HCT116 (cell line): ENCODE results near the gene TGFBR3. TPM values are rescaled to one million over a fixed set of nuclear protein-coding genes. Genes with fewer than 3 reads are reported as not detected.

ENCODE experiments used
- ATAC-seq: fragments of 200-7000 bp; cut with Tn5 transposase; 2 replicates; pipeline ENCODE4 v1.9.1; 2020; ENCODE audit warnings: mild to moderate bottlenecking, moderate library complexity
- BruUV-seq: library from RNA; stranded (reverse); fragments of 400-500 nt; replicated peaks from 2 replicates; lab custom pipeline; 2021; lab: Mats Ljungman, UMichigan
- CTCF ChIA-PET: fragments of 300-600 bp; sonication (Branson Sonifier 250); formaldehyde crosslinking; loops from one replicate; lab custom pipeline; 2021; ENCODE audit warnings: antibody characterized with exemption; lab: Charles Lee
- POLR2A ChIA-PET: fragments of 300-600, 350-600 bp; sonication (Branson Sonifier 250); formaldehyde crosslinking; loops from one replicate; lab custom pipeline; 2021; ENCODE audit warnings: antibody characterized with exemption; lab: Charles Lee
- RAD21 ChIA-PET, 2 experiments: fragments of 300-600 bp; sonication (Branson Sonifier 250); formaldehyde crosslinking; loops; one replicate each; lab custom pipeline; 2023; ENCODE audit warnings: low total read pairs in 2 of 2; ENCODE audit not compliant: uncharacterized antibody in 2 of 2, unreplicated experiment in 2 of 2, low non-redundant PET in 1 of 2; lab: Charles Lee
- DNase-seq: peaks from one replicate; pipeline ENCODE4 v3.0.0-alpha.2; 2010; ENCODE audit warnings: low read depth, low spot score
- H2AFZ ChIP-seq: fragments of 200-600 bp; shearing (Covaris generic), sonication (generic); 2 replicates; pipeline ENCODE4 v1.6.1; 2017; ENCODE audit warnings: low read depth, mixed run types, mixed read lengths, antibody characterized with exemption, low read length; ENCODE audit not compliant: poor library complexity, severe bottlenecking
- H3K27ac ChIP-seq: 2 replicates; pipeline ENCODE4 v1.5.1; 2012; ENCODE audit warnings: low read depth, low read length
- H3K27me3 ChIP-seq: fragments of 200-600 bp; sonication (generic); 2 replicates; pipeline ENCODE4 v1.6.1; 2016; ENCODE audit warnings: mixed run types, low read length, mixed read lengths; ENCODE audit not compliant: insufficient read depth
- H3K36me3 ChIP-seq, 2 experiments: fragments of 200-500 bp in 1 of 2; fragments of 200-600 bp in 1 of 2; sonication (Bioruptor generic) in 1 of 2; sonication (generic) in 1 of 2; 2 replicates each; pipeline versions ENCODE4 v1.5.1 to v1.6.1; 2014 to 2016; ENCODE audit warnings: low read length in 2 of 2, inconsistent platforms in 1 of 2, mixed read lengths in 1 of 2, mixed run types in 1 of 2; ENCODE audit not compliant: insufficient read depth in 2 of 2, control insufficient read depth in 1 of 2
- H3K4me1 ChIP-seq, 2 experiments: fragments of 200-600 bp in 1 of 2; sonication (generic) in 1 of 2; 2 replicates each; pipeline versions ENCODE4 v1.5.1 to v1.6.1; 2012 to 2017; ENCODE audit warnings: low read length in 2 of 2, inconsistent platforms in 1 of 2, mild to moderate bottlenecking in 1 of 2, mixed read lengths in 1 of 2, mixed run types in 1 of 2, moderate library complexity in 1 of 2; ENCODE audit not compliant: insufficient read depth in 2 of 2, control insufficient read depth in 1 of 2
- H3K4me2 ChIP-seq: fragments of 200-600 bp; sonication (generic); 2 replicates; pipeline ENCODE4 v1.6.1; 2017; ENCODE audit warnings: mixed run types, low read length, mixed read lengths
- H3K4me3 ChIP-seq, 2 experiments: fragments of 200-600 bp in 1 of 2; sonication (generic) in 1 of 2; replicated peaks in 1 of 2; 2 replicates each; pipeline ENCODE4 v1.5.1; 2011 to 2016; ENCODE audit warnings: low read length in 2 of 2, control low read depth in 1 of 2, low read depth in 1 of 2, mild to moderate bottlenecking in 1 of 2, mixed read lengths in 1 of 2, mixed run types in 1 of 2
- H3K79me2 ChIP-seq: fragments of 200-600 bp; sonication (generic); 2 replicates; pipeline ENCODE4 v1.6.1; 2017; ENCODE audit warnings: mild to moderate bottlenecking, mixed run types, low read length, moderate library complexity, mixed read lengths; ENCODE audit not compliant: insufficient read depth
- H3K9ac ChIP-seq: fragments of 200-600 bp; sonication (generic); 2 replicates; pipeline ENCODE4 v1.6.1; 2016; ENCODE audit warnings: low read length, mixed read lengths
- H3K9me2 ChIP-seq: fragments of 200-600 bp; sonication (generic), shearing (Covaris generic); 2 replicates; pipeline ENCODE4 v1.6.1; 2017; ENCODE audit warnings: mixed run types, mild to moderate bottlenecking, moderate library complexity; ENCODE audit not compliant: insufficient read depth
- H3K9me3 ChIP-seq, 2 experiments: fragments of 200-500 bp in 1 of 2; fragments of 200-600 bp in 1 of 2; sonication (Bioruptor generic) in 1 of 2; sonication (generic) in 1 of 2; 2 replicates each; pipeline ENCODE4 v1.6.1; 2014 to 2017; ENCODE audit warnings: low read length in 2 of 2, mixed read lengths in 2 of 2, inconsistent platforms in 1 of 2, low read depth in 1 of 2, mild to moderate bottlenecking in 1 of 2, mixed run types in 1 of 2, moderate library complexity in 1 of 2; ENCODE audit not compliant: control insufficient read depth in 1 of 2, insufficient read depth in 1 of 2
- H4K20me1 ChIP-seq: fragments of 200-600 bp; sonication (generic), shearing (Covaris generic); 2 replicates; pipeline ENCODE4 v1.6.1; 2017; ENCODE audit warnings: mixed run types, mild to moderate bottlenecking, moderate library complexity; ENCODE audit not compliant: insufficient read depth
- CBX3 ChIP-seq: IDR thresholded peaks from 2 replicates; pipeline ENCODE4 v1.6.1; 2012; ENCODE audit warnings: low read depth
- EGR1 ChIP-seq: IDR thresholded peaks from 2 replicates; pipeline ENCODE4 v1.6.1; 2012; ENCODE audit warnings: low read depth
- ELF1 ChIP-seq: IDR thresholded peaks from 2 replicates; pipeline ENCODE4 v1.6.1; 2012; ENCODE audit warnings: low read depth, borderline replicate concordance
- EZH2 ChIP-seq: fragments of 200-600 bp; sonication (generic); IDR thresholded peaks from 2 replicates; pipeline ENCODE4 v1.6.1; 2017; ENCODE audit warnings: antibody characterized with exemption, mixed run types
- EZH2phosphoT487 ChIP-seq: fragments of 200-600 bp; IDR thresholded peaks from 2 replicates; pipeline ENCODE4 v1.6.1; 2018; ENCODE audit warnings: antibody characterized with exemption, borderline replicate concordance
- FOSL1 ChIP-seq: IDR thresholded peaks from 2 replicates; pipeline ENCODE4 v1.6.1; 2012; ENCODE audit warnings: low read depth
- JUND ChIP-seq: IDR thresholded peaks from 2 replicates; pipeline ENCODE4 v1.6.1; 2012
- POLR2AphosphoS5 ChIP-seq: IDR thresholded peaks from 2 replicates; pipeline ENCODE4 v1.6.1; 2011; ENCODE audit warnings: mild to moderate bottlenecking, low read depth, low read length, moderate library complexity
- RAD21 ChIP-seq: IDR thresholded peaks from 2 replicates; pipeline ENCODE4 v1.6.1; 2012; ENCODE audit warnings: low read depth, mild to moderate bottlenecking
- SP1 ChIP-seq: IDR thresholded peaks from 2 replicates; pipeline ENCODE4 v1.6.1; 2012; ENCODE audit warnings: low read depth
- SRF ChIP-seq: IDR thresholded peaks from 2 replicates; pipeline ENCODE4 v1.6.1; 2012; ENCODE audit warnings: low read depth
- TCF7L2 ChIP-seq: IDR thresholded peaks from 2 replicates; pipeline ENCODE4 v1.7.0; 2011; ENCODE audit warnings: borderline replicate concordance, inconsistent platforms; ENCODE audit not compliant: insufficient read depth, insufficient read length; ENCODE audit errors: extremely low read depth
- YY1 ChIP-seq: IDR thresholded peaks from 2 replicates; pipeline ENCODE4 v1.6.1; 2011; ENCODE audit warnings: low read length, low read depth, moderate library complexity, mild to moderate bottlenecking; ENCODE audit not compliant: insufficient replicate concordance; ENCODE audit errors: extremely low read depth
- ZFX ChIP-seq: fragments of 450-650 bp; IDR thresholded peaks from 2 replicates; pipeline ENCODE4 v1.6.1; 2017
- ZNF274 ChIP-seq: fragments of 200-500 bp; sonication (Bioruptor generic); IDR thresholded peaks from 2 replicates; pipeline ENCODE4 v1.6.1; 2014; ENCODE audit warnings: mild to moderate bottlenecking, low read depth, low read length, inconsistent platforms
- intact Hi-C: fragments of 100-400 bp; cut with micrococcal nuclease; formaldehyde crosslinking; loops from 2 replicates; pipeline ENCODE4 v1.10.0; 2022
- total RNA-seq: library from RNA; stranded (reverse); gene quantifications from one replicate; pipeline ENCODE4 v1.2.1, GENCODE V29; 2021; ENCODE audit not compliant: unreplicated experiment
- TF ChIP-seq, protein P1 (sequence below): IDR thresholded peaks from 2 replicates; pipeline ENCODE4 v1.6.1; 2012; ENCODE audit warnings: low read depth
- TF ChIP-seq, protein P2 (sequence below), 3 experiments: fragments of 200-600 bp in 1 of 3; sonication (generic) in 1 of 3; IDR thresholded peaks in 2 of 3; conservative IDR thresholded peaks in 1 of 3; 2 replicates each; pipeline ENCODE4 v1.5.1; 2012 to 2017; ENCODE audit warnings: low read depth in 2 of 3, low read length in 2 of 3, antibody characterized with exemption in 1 of 3, borderline replicate concordance in 1 of 3, control low read depth in 1 of 3, mild to moderate bottlenecking in 1 of 3, mixed read lengths in 1 of 3, mixed run types in 1 of 3, moderate library complexity in 1 of 3; ENCODE audit not compliant: insufficient read depth in 1 of 3

Gene TGFBR3
- total RNA-seq, 1 experiment from 2014 or later = 7.1 TPM

DNA sequence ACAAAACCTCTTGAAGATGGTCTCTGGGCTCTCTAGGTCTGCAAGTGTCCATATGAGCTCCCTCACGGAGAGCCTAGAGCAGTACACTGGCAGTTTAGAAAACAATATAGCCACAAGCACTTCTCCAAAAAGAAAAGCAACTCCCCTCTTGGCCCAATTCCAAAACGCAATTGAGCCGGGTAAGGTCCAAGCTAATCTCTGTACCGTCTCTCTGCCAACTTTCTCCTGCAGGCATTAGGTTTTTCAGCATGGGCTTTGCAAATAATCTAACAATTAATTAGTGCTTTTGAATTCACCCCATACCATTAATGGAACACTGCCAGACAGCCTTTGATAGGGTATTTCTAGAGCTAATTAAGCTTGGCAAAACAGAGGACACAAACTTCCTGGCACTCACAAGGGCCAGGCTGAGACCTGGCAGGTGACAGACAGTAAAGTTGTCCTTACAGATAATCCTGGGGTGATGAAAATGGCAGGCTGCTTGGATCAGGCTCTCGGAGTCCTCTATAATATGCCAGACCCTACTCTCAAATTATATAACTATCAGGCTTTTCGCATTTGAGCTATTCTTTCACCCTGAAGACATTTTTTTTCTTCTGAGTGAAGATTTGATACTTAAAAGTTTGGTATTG is 39.8 kb downstream of the TGFBR3 start:
- TF ChIP-seq RAD21 (no peak), EZH2 (no peak), YY1 (no peak), TCF7L2 (no peak), ELF1 (no peak), SRF (no peak), ZFX (no peak), POLR2AphosphoS5 (no peak), CBX3 (no peak), EZH2phosphoT487 (no peak), ZNF274 (no peak), FOSL1 (no peak), EGR1 (no peak), JUND (no peak), SP1 (no peak)
- TF ChIP-seq, protein P1, sequence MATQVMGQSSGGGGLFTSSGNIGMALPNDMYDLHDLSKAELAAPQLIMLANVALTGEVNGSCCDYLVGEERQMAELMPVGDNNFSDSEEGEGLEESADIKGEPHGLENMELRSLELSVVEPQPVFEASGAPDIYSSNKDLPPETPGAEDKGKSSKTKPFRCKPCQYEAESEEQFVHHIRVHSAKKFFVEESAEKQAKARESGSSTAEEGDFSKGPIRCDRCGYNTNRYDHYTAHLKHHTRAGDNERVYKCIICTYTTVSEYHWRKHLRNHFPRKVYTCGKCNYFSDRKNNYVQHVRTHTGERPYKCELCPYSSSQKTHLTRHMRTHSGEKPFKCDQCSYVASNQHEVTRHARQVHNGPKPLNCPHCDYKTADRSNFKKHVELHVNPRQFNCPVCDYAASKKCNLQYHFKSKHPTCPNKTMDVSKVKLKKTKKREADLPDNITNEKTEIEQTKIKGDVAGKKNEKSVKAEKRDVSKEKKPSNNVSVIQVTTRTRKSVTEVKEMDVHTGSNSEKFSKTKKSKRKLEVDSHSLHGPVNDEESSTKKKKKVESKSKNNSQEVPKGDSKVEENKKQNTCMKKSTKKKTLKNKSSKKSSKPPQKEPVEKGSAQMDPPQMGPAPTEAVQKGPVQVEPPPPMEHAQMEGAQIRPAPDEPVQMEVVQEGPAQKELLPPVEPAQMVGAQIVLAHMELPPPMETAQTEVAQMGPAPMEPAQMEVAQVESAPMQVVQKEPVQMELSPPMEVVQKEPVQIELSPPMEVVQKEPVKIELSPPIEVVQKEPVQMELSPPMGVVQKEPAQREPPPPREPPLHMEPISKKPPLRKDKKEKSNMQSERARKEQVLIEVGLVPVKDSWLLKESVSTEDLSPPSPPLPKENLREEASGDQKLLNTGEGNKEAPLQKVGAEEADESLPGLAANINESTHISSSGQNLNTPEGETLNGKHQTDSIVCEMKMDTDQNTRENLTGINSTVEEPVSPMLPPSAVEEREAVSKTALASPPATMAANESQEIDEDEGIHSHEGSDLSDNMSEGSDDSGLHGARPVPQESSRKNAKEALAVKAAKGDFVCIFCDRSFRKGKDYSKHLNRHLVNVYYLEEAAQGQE = no peak
- TF ChIP-seq, protein P2, sequence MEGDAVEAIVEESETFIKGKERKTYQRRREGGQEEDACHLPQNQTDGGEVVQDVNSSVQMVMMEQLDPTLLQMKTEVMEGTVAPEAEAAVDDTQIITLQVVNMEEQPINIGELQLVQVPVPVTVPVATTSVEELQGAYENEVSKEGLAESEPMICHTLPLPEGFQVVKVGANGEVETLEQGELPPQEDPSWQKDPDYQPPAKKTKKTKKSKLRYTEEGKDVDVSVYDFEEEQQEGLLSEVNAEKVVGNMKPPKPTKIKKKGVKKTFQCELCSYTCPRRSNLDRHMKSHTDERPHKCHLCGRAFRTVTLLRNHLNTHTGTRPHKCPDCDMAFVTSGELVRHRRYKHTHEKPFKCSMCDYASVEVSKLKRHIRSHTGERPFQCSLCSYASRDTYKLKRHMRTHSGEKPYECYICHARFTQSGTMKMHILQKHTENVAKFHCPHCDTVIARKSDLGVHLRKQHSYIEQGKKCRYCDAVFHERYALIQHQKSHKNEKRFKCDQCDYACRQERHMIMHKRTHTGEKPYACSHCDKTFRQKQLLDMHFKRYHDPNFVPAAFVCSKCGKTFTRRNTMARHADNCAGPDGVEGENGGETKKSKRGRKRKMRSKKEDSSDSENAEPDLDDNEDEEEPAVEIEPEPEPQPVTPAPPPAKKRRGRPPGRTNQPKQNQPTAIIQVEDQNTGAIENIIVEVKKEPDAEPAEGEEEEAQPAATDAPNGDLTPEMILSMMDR (IDR thresholded peaks at IDR 0.05 in 2 of 3, conservative IDR thresholded peaks at IDR 0.05 in 1 of 3; ENCODE audit: borderline replicate concordance in 1 of 3, insufficient read depth in 1 of 3, low read depth in 2 of 3, low read length in 2 of 3) = no peak
- no peak overlapping the region for H3K9ac ChIP-seq
- H3K4me2 ChIP-seq = no peak overlapping the region
- no peaks in the 10 kb centered on the region for H3K27me3 ChIP-seq
- H3K79me2 ChIP-seq = no peaks in the 10 kb centered on the region
- H3K4me3 ChIP-seq = no peak overlapping the region
- no peaks in the 10 kb centered on the region for H4K20me1 ChIP-seq
- no peaks in the 10 kb centered on the region for H3K9me3 ChIP-seq
- DNase-seq = no peak
- H3K9me2 ChIP-seq = no peaks in the 10 kb centered on the region
- peaks cover 0 to 5% of the 10 kb centered on the region in 2 experiments; a peak in 1 of 4 replicates for H3K4me1 ChIP-seq
- ChIA-PET POLR2A (no interaction called here), RAD21 (no interaction called here), CTCF (no interaction called here)
- H3K36me3 ChIP-seq = no peaks in the 10 kb centered on the region
- no TSS peak for BruUV-seq
- intact Hi-C loops = no loop called here
- H2AFZ ChIP-seq = no peak overlapping the region
- H3K27ac ChIP-seq = no peak overlapping the region
- no peak for ATAC-seq
